Activated CD8-positive, alpha-beta memory T cell treated with anti-CD3 and anti-CD28 coated beads for 4 hours (primary cell): Measurements from ENCODE around the gene ZBTB1.

Source experiments
- DNase-seq, 2 donors: peaks; one replicate each; pipeline ENCODE4 v3.0.0-alpha.2; 2020; ENCODE audit warnings: low read depth in 2 of 2

The ZBTB1 gene

GRCh38 chr14:64504310-64504896 lies at the start of gene ZBTB1:
TSS of gene ZBTB1 (plus strand) at chr14:64504770. CDS start at chr14:64521505, 16,735 bp downstream.
- peak; percentile 73 to 81 for DNase-seq

- DNase-seq = no peak
Measured at GRCh38 chr14:64459405-64460136, 45.0 kb upstream of the ZBTB1 start.

GRCh38 chr14:64461221-64461620 lies 43.3 kb upstream of the ZBTB1 start:
- DNase-seq = no peak

GRCh38 chr14:64463195-64463594 lies 41.4 kb upstream of the ZBTB1 start:
- no peak for DNase-seq

- DNase-seq = no peak
Measured at GRCh38 chr14:64463873-64464272, 40.7 kb upstream of the ZBTB1 start.

GRCh38 chr14:64464651-64465050 lies 39.9 kb upstream of the ZBTB1 start:
- DNase-seq = no peak

GRCh38 chr14:64465191-64465822 lies 39.3 kb upstream of the ZBTB1 start, which contains the start of gene AKAP5:
TSS of gene AKAP5 (plus strand) at chr14:64465499. CDS start at chr14:64468395, 2,896 bp downstream.
- peak; percentile 19 to 33 for DNase-seq

GRCh38 chr14:64465831-64466554 lies 38.6 kb upstream of the ZBTB1 start:
- no peak for DNase-seq

GRCh38 chr14:64467101-64467500 lies 37.5 kb upstream of the ZBTB1 start:
- no peak for DNase-seq

- no peak for DNase-seq
Measured at GRCh38 chr14:64467566-64467965, 37.0 kb upstream of the ZBTB1 start.

- DNase-seq = no peak
Measured at GRCh38 chr14:64468451-64468850, 36.1 kb upstream of the ZBTB1 start.

- DNase-seq = no peak
Measured at GRCh38 chr14:64474041-64474440, 30.5 kb upstream of the ZBTB1 start.

GRCh38 chr14:64474698-64475097 lies 29.9 kb upstream of the ZBTB1 start:
- no peak for DNase-seq

GRCh38 chr14:64475585-64476273 lies 28.8 kb upstream of the ZBTB1 start:
- DNase-seq = no peak

GRCh38 chr14:64476438-64476837 lies 28.1 kb upstream of the ZBTB1 start:
- no peak for DNase-seq

- no peak for DNase-seq
Measured at GRCh38 chr14:64478634-64479250, 25.8 kb upstream of the ZBTB1 start.

- DNase-seq = no peak
Measured at GRCh38 chr14:64488590-64489099, 15.9 kb upstream of the ZBTB1 start.

GRCh38 chr14:64491637-64492036 lies 12.9 kb upstream of the ZBTB1 start:
- DNase-seq = no peak

- no peak for DNase-seq
Measured at GRCh38 chr14:64493455-64493854, 11.1 kb upstream of the ZBTB1 start.

- DNase-seq = no peak
Measured at GRCh38 chr14:64495252-64495651, 9.3 kb upstream of the ZBTB1 start.

GRCh38 chr14:64496764-64497163 lies 7.8 kb upstream of the ZBTB1 start:
- no peak for DNase-seq
